K562 (cell line): ENCODE measurements around the gene NEMP1. TPM values are rescaled to one million over a fixed set of nuclear protein-coding genes. Genes with fewer than 3 reads are reported as not detected.
A peak's percentile ranks its signal among the peaks of the same experiment; 100 is the strongest.

Experiments used
- ARHGAP35 ChIP-seq: fragments of 450-650 bp; IDR thresholded peaks from 2 replicates; pipeline ENCODE4 v1.6.1; 2018; ENCODE audit not compliant: partially characterized antibody
- CCAR2 ChIP-seq: fragments of 200-400 bp; formaldehyde crosslinking; IDR thresholded peaks from 2 replicates; pipeline ENCODE4 v1.6.1; 2017; ENCODE audit warnings: mild to moderate bottlenecking, low read depth, low read length
- EGR1 ChIP-seq: fragments of 450-650 bp; conservative IDR thresholded peaks from 2 replicates; pipeline ENCODE4 v1.6.1; 2017; ENCODE audit warnings: mild to moderate bottlenecking
- ELF2 ChIP-seq: fragments of 250-450 bp; sonication (Bioruptor Pico); IDR thresholded peaks from 2 replicates; pipeline ENCODE4 v1.5.0; 2021; ENCODE audit warnings: mild to moderate bottlenecking
- JUND ChIP-seq, 2 experiments: IDR thresholded peaks; 2 replicates in 1 of 2; 3 replicates in 1 of 2; pipeline ENCODE4 v1.6.1; 2011; ENCODE audit warnings: borderline replicate concordance in 2 of 2, low read depth in 2 of 2, low read length in 2 of 2, improper control_type of control experiment in 1 of 2, missing biosample characterization in 1 of 2, missing genetic modification characterization in 1 of 2, missing genetic modification reagents in 1 of 2
- LEF1 ChIP-seq: fragments of 450-650 bp; IDR thresholded peaks from 2 replicates; pipeline ENCODE4 v1.6.1; 2016; ENCODE audit warnings: mild to moderate bottlenecking
- MYC ChIP-seq, 2 experiments: fragments of 250-450 bp in 1 of 2; sonication (Bioruptor Pico) in 1 of 2; IDR thresholded peaks; 2 replicates each; pipeline versions ENCODE4 v1.5.1 to v1.6.1; 2012 to 2021; ENCODE audit warnings: low read depth in 2 of 2, borderline replicate concordance in 1 of 2, improper control_type of control experiment in 1 of 2, low read length in 1 of 2, mild to moderate bottlenecking in 1 of 2, moderate library complexity in 1 of 2
- NCOR1 ChIP-seq: fragments of 450-650 bp; IDR thresholded peaks from 2 replicates; pipeline ENCODE4 v1.6.1; 2016; ENCODE audit warnings: mild to moderate bottlenecking, moderate library complexity
- RBM15 ChIP-seq: fragments of 200-400 bp; formaldehyde crosslinking; IDR thresholded peaks from 2 replicates; pipeline ENCODE4 v1.6.1; 2018; ENCODE audit warnings: mild to moderate bottlenecking, low read length, moderate library complexity; ENCODE audit not compliant: insufficient read depth
- RUNX1 ChIP-seq: sonication (generic); IDR thresholded peaks from 2 replicates; pipeline ENCODE4 v1.6.1; 2016; ENCODE audit warnings: antibody characterized with exemption, low read depth
- SP1 ChIP-seq: sonication (generic); formaldehyde crosslinking; IDR thresholded peaks from 2 replicates; pipeline ENCODE4 v1.8.1; 2022; ENCODE audit warnings: mild to moderate bottlenecking, missing genetic modification reagents
- TAF7 ChIP-seq: fragments of 450-650 bp; IDR thresholded peaks from 2 replicates; pipeline ENCODE4 v1.6.1; 2016; ENCODE audit warnings: missing genetic modification characterization, missing compliant biosample characterization
- polyA plus RNA-seq, 8 experiments: library from polyadenylated mRNA; depleted of rRNA in 4 of 8; stranded (reverse) in 5 of 8; unstranded in 3 of 8; fragments of >200 nt; fragmentation: Nextera tagmentation in 2 of 8; fragmentation: Illumina TruSeq in 1 of 8; extraction: Ambion mirVana in 2 of 8; extraction: Trizol in 1 of 8; gene quantifications; 2 replicates each; pipeline versions ENCODE4 v1.2.1 to v1.2.3, GENCODE V29; 2011 to 2014; ENCODE audit warnings: inconsistent platforms in 1 of 8, missing spikeins in 1 of 8
- total RNA-seq, 7 experiments: library from RNA; depleted of rRNA in 6 of 7; stranded (reverse); fragments of >200 nt in 6 of 7; fragmentation: Illumina TruSeq in 2 of 7; extraction: Trizol in 2 of 7; gene quantifications; 2 replicates each; pipeline versions ENCODE4 v1.2.1 to v1.2.3, GENCODE V29; 2011 to 2021; ENCODE audit warnings: low replicate concordance in 1 of 7
- TF ChIP-seq, protein P1 (sequence below): fragments of 250-450 bp; sonication (Bioruptor Pico); IDR thresholded peaks from 2 replicates; pipeline ENCODE4 v1.8.0; 2021; ENCODE audit warnings: borderline replicate concordance, mild to moderate bottlenecking, moderate library complexity; ENCODE audit not compliant: poor library complexity, severe bottlenecking
- TF ChIP-seq, protein P2 (sequence below): fragments of 450-650 bp; formaldehyde crosslinking; IDR thresholded peaks from 2 replicates; pipeline ENCODE4 v1.4.0; 2020; ENCODE audit warnings: mild to moderate bottlenecking, moderate library complexity

NEMP1 gene
- total and polyA plus RNA-seq, 9 of the 15 experiments (the other 6 are each of a cell fraction or from before 2014, with no cell fraction given) = 9.5 to 82.2 (median 41.2) TPM

DNA sequence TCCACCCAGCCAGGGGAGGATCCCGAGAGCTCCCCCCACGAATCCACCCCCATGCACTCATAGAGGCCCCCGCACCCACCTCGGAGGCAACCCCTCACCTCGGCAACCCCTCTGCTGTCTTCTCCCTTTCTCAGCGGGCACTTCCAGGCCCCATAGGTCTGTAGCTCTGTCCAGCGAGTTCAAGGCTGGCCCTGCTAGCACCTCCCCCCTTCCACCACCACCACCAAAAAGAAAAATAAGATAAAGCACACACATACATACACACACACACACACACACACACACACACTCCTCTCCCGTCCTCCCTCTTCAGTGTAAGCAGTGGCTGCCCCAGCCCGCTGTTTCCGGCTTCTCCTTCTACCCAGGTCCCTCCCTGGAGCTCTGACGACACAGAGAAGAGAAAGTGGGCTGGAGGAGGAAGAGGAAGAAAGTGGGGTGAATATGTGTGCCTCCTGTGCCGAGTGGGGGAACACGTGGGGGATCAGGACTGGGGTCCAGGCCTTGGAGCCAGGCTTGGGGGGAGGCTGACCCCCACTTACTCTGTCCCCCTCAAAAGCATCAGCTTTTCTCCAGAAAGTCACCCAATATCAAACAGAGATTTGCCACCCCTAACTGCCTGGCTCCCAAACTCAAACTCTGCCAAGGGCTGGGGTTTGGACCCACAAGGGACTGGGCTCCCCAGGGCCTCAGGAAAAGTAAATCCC, 32.6 kb upstream of the NEMP1 start, which contains the start of gene STAT6 (continued):
- TF ChIP-seq, protein P1, sequence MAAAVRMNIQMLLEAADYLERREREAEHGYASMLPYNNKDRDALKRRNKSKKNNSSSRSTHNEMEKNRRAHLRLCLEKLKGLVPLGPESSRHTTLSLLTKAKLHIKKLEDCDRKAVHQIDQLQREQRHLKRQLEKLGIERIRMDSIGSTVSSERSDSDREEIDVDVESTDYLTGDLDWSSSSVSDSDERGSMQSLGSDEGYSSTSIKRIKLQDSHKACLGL = no peak
- TF ChIP-seq TAF7 (tag) = peak; percentile 69
- TF ChIP-seq, protein P2, sequence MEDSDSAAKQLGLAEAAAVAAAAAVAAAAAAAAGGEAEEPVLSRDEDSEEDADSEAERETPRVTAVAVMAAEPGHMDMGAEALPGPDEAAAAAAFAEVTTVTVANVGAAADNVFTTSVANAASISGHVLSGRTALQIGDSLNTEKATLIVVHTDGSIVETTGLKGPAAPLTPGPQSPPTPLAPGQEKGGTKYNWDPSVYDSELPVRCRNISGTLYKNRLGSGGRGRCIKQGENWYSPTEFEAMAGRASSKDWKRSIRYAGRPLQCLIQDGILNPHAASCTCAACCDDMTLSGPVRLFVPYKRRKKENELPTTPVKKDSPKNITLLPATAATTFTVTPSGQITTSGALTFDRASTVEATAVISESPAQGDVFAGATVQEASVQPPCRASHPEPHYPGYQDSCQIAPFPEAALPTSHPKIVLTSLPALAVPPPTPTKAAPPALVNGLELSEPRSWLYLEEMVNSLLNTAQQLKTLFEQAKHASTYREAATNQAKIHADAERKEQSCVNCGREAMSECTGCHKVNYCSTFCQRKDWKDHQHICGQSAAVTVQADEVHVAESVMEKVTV = 0 out of 2 replicates have a peak, but pooled peaks have one; percentile 18
- peak; percentile 4 for TF ChIP-seq ARHGAP35
- TF ChIP-seq EGR1 = peak; percentile 24; the same call in 1 of the 2 replicates
- 0 out of 2 replicates have a peak, but pooled peaks have one; percentile 47 for TF ChIP-seq CCAR2
- peak; percentile 17; the same call in 1 of the 2 replicates for TF ChIP-seq SP1 (CRISPR knock-in tag)
- 0 out of 2 replicates have a peak, but pooled peaks have one; percentile 32 for TF ChIP-seq RUNX1
- TF ChIP-seq RBM15 = no peak
- peak; percentile 42 for TF ChIP-seq JUND (IDR thresholded peaks at IDR 0.05; ENCODE audit: borderline replicate concordance, low read depth, low read length)
- TF ChIP-seq JUND (tag; IDR thresholded peaks at IDR 0.05; ENCODE audit: borderline replicate concordance, low read depth, low read length) = no peak; the same call in 2 of the 3 replicates
- peak; percentile 79 for TF ChIP-seq ELF2 (CRISPR knock-in tag)
- TF ChIP-seq MYC (IDR thresholded peaks at IDR 0.05; ENCODE audit: low read depth, low read length) = peak; percentile 68
- 0 out of 2 replicates have a peak, but pooled peaks have one; percentile 19 for TF ChIP-seq MYC (CRISPR knock-in tag; IDR thresholded peaks at IDR 0.05; ENCODE audit: borderline replicate concordance, low read depth)
- TF ChIP-seq NCOR1 = peak; percentile 49; the same call in 1 of the 2 replicates
- peak; percentile 39; the same call in 1 of the 2 replicates for TF ChIP-seq LEF1
